ENCODE results near the gene SLC16A6.
"Not testable (repeated sequence)": the region's sequence is repeated elsewhere in the genome, so short reads cannot be mapped to it uniquely, and the experiment has no call there.

SLC16A6 gene

DNA sequence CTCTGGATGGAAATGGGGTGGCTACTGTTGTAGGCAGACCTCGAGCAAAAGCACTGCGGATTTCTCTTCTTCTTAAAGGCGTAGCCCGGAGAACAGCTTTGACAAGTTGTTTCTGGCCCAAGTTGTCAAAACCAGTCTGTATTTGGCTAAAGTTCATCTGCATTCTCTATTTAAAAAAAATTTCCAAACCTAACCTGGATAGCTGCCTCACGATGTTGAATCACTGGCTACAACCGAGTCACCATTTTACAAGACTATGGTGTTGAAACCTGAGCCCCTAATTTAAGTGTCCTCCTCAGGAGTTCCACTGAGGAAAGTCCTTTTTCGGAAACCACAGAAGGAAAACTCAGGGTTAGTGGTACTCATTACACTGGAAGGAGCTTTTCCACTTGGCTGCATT is 1.5 kb downstream of the SLC16A6 start:
- no peak for DNase-seq

DNA sequence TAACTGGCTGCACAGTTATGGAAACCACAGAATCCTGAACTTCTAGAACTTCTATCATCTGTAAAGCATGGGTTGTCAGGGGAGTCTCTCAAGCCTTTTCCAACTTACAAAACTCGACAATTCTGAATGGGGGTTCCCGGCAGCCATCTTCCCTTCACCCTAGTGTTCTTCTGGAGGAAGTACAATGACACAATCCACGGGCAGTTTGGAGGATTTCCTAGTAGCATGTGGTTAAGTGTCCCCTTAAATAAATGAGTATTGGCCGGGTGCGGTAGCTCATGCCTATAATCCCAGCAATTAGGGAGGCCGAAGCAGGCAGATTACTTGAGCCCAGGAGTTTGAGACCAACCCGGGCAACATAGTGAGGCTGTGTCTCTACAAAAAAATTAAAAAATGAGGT is 2.1 kb downstream of the SLC16A6 start:
- DNase-seq = peak; percentile 14

DNA sequence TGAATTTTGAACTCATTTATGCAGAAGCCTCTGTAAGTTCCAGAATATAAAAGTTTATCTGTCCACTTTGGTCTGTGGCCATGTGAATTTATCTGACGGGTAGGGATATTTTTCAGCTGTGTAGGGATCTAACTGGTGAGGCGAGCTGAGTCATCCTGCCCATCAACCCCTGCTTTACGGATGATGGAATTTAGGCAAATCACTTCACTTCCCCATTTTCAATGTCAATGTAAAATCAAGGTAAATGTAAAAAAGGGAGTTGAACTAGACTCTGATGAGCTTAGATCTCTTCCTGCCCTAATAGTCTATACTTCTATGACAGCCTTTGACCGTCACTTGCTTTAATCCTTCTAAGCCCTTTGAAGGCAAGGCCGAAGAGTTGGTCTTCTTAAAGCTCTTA is 2.6 kb downstream of the SLC16A6 start:
- DNase-seq = no peak

DNA sequence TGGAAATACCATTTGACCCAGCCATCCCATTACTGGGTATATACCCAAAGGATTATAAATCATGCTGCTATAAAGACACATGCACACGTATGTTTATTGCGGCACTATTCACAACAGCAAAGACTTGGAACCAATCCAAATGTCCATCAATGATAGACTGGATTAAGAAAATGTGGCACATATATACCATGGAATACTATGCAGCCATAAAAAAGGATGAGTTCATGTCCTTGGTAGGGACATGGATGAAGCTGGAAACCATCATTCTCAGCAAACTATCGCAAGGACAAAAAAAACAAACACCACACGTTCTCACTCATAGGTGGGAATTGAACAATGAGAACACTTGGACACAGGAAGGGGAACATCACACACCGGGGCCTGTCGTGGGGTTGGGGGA is 9.0 kb downstream of the SLC16A6 start:
- DNase-seq = not testable (repeated sequence)

DNA sequence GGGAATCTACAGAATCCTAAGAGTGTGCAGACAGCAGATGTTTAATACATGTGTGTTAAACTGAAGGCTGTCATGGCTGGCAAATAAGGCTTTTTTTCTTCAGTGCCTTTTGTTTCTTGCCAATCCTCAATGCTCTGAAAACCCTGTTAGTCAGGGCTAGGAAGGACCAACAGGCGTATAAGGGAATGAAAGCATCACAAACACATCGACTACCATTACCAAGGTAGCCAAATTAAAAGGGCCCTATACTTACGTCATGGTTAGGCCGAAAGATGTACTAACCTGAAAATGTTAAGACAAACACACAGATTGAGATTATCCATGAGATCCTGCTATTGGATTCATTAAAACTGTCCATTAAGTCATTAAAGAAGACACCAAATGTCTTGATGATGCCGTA is 13.1 kb downstream of the SLC16A6 start:
- no peak for DNase-seq

DNA sequence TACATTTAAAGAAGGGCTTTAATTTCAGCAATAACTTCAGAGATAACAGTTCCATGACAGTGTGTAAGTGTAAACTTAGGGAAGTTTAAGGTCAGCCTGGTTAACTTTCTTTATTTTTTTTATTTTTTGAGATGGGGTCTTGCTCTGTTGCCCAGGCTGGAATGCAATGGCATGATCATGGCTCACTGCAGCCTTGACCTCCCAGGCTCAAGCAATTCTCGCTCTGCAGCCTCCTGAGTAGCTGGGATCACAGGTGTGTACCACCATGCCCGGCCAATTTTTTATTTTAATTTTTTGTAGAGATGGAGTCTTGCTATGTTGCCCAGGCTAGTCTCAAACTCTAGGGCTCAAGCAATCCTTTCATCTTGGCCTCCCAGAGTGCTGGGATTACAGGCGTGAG is 14.6 kb downstream of the SLC16A6 start:
- DNase-seq = not testable (repeated sequence)

DNA sequence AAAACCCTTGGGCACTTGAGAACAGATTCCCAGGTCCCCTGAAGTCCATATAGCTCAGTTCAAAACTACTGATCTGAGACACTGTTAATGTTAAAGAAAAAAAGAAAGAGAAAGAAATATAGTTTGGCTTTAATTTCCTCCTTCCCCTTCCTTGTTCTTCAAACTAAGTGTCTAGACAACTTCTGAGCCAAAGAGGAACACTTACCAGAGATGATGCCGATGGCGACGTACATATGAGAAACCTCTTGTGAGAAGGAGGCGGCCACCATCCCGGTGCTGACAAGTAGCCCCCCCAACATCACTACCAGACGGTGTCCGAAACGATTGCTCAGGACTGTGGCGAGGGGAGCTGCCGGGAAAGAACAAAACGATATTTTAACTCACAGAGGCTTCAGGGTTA is 17.2 kb downstream of the SLC16A6 start:
- DNase-seq = no peak

DNA sequence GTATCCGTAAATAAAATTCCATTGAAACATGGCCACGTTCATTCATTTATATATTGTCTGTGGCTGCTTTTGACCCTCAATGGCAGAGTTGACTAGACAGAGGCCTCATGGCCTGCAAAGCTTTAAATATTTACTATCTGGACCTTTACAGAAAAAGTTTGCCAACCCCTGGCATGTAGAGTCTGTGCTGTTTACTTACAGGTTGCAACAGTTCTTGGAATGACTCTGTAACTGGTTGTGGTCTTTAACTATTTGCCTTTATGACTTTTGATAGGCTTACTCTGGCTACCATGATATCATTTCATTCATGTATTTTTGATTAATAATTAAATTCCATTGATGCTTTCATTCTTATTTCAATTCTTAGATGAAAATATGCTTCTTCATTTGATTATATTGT is 25.1 kb downstream of the SLC16A6 start:
- not testable (repeated sequence) for DNase-seq

DNA sequence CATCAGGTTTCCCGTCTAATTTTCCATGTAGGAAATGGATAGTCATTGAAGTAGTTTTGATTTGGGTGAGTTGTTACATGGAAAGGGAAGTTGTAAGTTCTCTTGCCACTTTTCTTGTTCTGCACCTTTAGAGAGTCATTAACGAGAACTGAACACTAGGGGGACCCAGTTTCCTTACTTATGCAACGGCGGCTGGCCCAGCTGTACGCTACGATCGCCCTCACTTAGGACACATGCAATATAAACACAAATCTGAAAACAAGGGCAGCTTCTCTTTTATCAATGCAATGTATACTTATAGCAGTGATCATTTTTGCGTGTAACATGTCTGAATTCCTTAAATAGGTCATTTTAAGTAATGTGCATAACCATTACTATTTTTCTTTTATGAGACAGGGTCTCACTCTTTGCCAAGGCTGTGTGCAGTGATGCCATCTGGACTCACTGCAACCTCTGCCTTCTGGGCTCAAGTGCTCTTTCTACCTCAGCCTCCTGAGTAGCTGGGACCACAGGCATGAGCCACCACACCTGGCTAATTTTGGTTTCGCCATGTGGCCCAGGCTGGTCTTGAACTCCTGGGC is 27.7 kb downstream of the SLC16A6 start:
- not testable (repeated sequence) for DNase-seq

DNA sequence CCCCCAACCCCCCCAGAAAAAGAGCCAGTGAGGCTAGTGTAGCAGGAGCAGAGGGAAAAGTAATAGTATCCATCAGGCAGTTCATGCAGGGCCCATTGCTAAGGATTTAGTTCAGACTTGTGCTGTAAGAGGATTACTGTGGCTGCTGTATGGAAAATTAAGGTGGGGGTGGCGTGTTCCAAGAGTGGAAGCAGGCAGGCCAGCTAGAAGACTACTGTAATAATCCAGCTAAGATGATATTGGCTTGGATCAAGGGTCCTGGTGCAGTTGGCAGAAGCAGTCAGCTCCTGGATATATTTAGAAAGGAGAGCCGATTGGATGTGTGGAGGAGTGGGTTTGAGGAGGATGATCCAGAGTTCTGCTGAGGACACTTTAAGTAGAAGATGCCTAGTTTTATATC is 28.5 kb downstream of the SLC16A6 start:
- not testable (repeated sequence) for DNase-seq

DNA sequence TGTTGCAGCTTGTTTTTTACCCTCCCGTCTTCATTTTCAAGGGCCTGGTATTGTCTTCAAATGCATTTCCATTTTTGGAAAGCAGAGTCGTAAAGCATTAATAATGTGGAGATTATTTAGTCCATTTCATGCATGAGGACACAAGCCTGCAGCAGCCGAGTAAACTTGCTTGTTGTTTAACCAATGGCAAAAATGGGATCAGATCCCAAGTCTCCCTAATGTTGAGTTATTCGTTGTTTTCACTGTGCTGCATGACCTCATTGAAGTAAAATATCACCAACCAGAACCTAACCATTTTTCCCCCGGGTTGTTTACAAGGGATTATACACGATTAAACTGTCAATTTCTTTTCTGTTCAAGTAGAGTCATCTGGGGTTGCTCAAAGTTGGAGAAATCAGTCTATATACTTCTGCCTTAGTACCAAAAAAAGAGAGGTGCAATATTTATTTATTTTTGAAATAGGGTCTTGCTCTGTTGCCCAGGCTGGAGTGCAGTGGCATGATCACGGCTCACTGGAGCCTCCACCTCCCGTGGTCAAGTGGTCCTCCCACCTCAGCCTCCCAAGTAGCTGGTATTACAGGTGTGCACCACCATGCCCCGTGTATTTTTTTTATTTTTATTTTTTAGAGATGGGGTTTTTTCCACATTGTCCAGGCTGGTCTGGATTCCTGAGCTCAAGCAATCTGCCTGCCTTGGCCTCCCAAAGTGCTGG is 30.7 kb downstream of the SLC16A6 start:
- DNase-seq = no peak

DNA sequence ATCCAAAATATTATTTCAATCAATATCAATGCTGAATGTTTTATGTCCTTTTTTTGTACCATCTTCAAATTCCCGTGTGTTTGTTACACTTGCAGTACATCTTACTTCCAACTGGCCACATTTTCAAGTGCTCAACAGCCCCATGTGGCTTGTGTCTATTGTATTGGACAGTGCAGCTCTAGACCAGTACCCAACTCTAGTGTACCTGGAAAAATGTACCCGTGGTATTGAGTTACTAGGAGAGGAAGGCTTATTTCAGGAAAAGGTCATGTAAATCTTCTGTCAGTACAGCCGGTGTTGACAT is 31.3 kb downstream of the SLC16A6 start:
- DNase-seq = not testable (repeated sequence)

DNA sequence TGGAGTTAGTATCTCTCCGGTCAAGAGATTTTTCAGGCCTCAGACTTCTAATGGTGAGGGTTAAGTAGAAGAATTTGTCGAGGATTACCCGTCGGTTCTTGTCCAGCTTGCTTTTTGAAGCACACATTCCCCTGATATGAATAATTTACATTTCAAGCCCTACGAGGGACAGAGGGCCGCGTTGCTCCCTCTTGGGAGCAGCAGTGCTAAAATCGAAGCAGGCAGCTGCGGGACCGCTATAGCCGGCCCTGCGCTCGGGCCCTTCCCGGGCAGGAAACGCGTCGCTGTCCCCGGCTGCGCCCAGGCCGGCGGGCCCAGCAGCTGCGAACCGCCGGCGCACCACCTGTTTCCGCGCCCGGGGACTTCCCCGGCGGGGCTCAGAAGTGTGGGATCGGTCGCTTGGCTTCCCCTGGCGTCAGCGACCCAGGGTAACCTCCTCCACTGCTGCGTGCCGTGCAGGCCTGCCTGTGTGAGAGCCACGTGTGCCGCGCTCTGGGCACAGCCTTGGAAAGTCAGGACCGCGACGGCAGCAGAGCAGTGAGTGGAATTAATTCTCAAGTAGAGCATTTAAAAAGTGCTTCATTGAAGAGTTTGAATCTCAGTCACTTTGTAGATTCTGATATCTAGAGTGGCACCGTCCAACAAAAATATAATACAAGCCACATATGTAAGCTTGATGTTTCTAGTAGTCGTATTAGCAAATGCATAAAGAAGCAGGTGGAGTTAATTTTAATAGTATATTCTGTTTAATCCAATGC is 31.9 kb downstream of the SLC16A6 start:
- peak; percentile 80 for DNase-seq

DNA sequence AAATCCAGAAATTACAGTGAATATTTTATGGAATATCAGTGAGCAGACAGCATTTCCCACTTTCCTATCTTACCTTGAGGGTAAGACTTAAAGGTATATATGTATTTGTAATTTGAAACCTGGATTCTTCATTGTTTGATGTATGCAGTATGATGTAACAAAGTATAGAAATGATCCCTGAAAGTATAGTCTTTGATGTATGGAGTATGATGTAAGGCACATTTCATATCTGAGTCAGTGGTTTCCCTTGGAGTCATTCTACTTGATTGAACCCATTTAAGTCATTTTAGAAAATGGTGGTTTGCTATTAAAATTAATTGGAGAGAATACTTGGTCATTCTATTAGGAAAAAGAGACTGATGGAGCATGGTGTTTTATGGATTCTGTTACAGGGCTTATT is 33.0 kb downstream of the SLC16A6 start:
- DNase-seq = no peak

DNA sequence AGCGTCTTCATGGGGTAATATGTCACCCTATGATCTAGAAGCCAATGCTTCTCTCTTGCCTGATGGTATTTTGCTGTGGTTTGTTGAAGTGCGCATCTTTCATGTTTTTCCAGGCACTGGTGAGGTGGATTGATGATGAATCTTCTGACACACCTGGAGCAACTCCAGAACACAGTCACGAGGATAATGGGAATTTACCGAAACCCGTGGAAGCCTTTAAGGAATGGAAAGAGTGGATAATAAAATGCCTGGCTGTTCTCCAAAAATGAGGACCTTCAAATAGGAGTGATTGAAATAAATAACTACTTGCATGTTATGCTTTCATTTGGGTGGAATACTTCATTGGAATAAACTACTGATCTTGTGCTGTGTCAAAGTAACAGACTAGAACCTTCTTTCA is 34.2 kb downstream of the SLC16A6 start:
- not testable (repeated sequence) for DNase-seq

DNA sequence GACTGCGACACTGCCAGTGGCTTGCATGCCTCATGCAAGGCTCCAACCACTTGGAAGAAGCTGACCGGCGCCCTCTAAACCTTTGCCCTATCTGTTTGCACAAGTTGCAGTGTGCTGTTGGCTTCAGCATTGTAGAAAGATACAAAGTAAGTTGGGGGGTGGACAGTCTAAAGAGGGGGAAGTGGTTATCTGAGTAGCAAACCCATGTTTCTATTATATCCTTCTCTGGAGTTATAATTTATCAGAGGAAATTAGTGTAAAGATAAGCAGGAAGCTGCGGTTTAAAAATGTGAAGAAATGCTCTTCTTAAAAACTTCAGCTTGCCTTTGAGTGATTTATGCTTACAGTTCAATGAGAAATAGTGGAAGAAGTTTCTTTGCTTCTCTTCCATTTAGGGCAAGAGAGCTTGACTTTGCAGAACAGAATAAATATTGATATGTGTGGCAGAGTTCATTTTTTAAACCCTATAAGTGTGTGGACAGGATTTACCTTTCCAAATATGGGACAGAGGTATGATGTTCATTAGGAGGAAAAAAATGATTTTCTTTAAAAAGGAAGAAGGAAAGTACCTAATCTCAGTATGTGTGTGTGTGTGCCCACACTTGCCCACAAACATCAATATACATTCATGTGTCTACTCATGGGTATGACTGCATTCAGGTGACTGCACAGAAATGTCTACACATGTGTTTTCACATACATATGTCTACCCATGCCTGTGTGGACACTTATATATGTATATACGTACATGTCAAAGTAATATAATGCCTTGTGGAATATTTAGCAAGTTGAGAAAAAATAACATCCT is 35.0 kb downstream of the SLC16A6 start:
- DNase-seq = peak; percentile 40

DNA sequence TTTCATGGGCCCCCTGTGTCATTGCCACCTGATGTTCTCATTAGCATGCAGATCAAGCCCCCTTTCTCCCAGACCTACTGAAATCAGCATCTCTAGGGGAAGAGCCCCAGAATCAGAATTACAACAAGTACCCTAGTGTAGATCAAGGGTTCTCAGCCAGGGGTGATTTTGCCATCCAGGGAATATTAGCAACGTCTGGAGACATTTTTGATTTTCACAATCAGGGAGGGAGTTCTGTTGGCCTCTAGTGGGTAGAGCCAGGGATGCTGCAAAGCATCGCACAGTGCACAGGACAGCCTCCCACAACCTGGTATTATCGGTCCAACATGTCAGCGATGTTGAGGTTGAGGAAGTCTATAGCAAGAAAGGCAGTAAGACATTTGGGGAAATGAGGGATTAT is 35.8 kb downstream of the SLC16A6 start:
- DNase-seq = no peak

DNA sequence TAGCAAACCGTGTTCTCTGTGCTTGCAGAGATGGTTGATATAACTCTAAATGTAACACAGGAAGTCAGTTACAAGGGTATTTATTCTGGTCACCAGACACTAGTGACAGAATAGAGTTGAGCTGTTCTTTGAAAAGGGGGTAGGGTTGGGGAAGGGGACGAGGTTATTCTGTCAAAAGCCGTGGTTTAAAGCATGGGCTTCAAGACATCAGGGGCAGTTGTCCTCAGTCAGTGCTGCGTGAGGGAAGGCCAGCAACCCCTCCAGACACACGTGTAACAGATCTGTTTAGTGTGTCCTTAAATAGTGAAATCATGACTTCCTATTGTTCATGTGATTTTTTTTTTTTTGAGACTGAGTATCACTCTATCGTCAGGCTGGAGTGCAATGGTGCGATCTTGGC is 37.5 kb downstream of the SLC16A6 start:
- not testable (repeated sequence) for DNase-seq

DNA sequence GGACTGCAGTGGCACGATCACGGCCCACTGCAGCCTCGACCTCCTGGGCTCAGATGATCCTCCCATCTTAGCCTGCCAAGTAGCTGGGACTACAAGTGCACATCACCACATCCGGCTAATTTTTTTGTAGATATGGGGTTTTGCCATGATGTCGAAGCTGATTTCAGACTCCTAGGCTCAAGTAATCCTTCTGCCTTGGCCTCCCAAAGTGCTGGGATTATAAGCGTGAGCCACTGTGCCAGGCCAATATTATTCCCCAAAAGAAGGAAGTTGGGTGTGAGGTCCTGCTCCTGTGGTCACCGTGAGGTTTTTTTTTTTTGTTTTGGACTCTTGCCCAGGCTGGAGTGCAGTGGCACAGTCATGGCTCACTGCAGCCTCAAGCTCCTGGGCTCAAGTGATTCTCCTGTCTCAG is 41.6 kb downstream of the SLC16A6 start:
- peak; percentile 23 for DNase-seq

DNA sequence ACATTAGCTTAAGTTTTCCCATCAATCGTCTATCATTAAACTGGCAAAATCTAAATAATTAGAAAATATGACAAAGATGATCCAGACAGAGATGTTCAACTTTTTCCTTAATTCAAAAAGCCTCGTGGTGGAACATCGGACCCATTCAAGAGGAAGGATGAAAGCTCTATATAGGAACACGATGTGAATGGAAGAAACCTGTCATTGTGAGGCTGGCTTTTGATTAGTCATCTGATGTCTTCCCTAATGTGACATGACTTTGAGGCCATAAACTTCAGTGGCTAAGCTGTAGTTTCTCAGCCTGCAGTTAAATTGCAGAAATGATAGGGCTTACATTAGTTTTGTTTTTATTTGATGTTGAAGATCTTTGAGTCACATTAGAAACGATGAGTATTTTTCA is 42.0 kb downstream of the SLC16A6 start:
- no peak for DNase-seq

DNA sequence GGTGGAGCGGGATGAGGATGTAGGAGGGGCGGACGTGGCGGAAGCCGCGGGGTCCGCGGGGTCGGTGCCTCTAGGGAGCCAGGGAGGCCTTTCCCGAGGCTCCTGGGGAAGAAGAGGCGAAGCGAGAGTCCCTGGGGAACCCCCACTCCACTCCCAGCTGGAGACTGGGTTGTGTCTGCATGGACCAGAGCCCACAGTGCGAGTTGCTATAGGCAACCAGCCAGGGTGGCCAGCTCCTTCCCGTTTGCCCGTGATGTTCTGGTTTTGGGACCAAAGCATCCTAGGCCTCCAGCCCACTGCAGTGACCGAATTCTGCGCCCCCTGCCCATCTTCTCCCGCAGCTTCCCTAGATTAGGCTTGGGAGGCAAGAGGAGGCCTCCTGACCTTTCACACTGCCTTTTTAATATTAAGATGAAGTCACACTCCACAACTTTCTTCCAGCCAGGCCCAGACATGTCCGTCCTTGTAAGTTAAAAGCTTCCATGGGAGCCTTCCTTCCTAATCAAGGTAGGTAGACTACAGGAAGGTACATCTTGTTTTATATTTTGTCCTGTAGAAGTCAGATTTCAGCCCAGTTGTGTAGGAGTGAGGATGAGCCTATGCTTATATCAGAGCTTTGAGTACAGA is 42.6 kb downstream of the SLC16A6 start:
- no peak for DNase-seq

DNA sequence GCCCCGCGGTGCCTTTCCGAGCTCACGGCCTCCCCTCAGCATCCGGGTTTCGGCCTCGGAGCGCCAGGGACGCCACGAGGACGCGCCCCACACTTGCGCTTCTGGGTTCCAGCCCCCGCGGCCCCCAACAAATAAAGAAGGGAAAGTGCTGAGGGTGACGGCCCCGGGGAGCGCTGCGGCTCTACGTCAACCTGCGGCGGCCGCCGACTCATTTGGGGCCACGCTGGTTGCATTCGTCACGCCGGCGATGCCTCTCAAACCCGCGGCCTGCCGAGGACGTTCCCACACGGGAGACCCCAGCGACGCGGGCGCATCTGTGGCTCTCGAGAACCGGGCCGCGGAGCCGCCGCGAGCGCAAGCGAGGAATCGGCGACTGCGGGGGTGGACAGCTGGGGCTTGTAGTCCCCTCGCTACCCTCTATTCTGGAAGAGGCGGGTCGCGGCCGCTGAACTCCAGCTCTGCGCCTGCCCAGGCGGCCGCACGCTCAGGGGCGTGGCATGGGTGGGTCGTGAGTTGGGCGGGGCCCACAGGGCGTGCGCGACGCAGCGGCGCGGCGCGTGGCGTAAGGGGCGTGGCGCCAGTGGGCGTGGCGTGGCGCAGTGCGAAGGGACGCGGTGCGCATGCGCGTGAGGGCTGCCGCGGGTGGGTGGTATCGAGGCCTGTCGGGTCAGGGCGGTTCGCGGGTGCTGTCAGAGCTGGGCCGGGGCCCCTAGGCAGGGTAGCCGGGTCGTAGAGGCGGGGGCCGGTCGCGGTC is 43.3 kb downstream of the SLC16A6 start, which contains the start of gene AMZ2:
Gene AMZ2, plus strand, starts transcription at position 599 of the 754 bp plus-strand sequence. CDS start 2,145 bp downstream, outside the sequence.
- peak; percentile 97 for DNase-seq

Measured in activated naive CD4-positive, alpha-beta T cell treated with Interleukin-2 at 50 U/mL for 16 hours (primary cell).